HL-60/S4 treated with phorbol 12-myristate 13-acetate at 8.2 ng/mL for 4 days and 3 days (cell line): Measurements from ENCODE around the gene CHRNA4.

Source experiments
- in situ Hi-C: fragments of 300-500 bp; cut with MboI; formaldehyde crosslinking; loops from 2 replicates; pipeline ENCODE4 v1.15.0; 2022; ENCODE audit warnings: low sequenced_read_pairs

CHRNA4 gene

GRCh38 chr20:63322933-63323273 is 38.2 kb downstream of the CHRNA4 start:
- in situ Hi-C loops = no loop called here

GRCh38 chr20:63322146-63322932 is 38.8 kb downstream of the CHRNA4 start:
- in situ Hi-C loops = no loop called here

GRCh38 chr20:63321148-63321831 is 39.9 kb downstream of the CHRNA4 start:
- in situ Hi-C loops = no loop called here

- in situ Hi-C loops = no loop called here
Measured at GRCh38 chr20:63320616-63321147, 40.5 kb downstream of the CHRNA4 start.

- in situ Hi-C loops = no loop called here
Measured at GRCh38 chr20:63320041-63320511, 41.1 kb downstream of the CHRNA4 start.

- in situ Hi-C loops = no loop called here
Measured at GRCh38 chr20:63319164-63320040, 41.7 kb downstream of the CHRNA4 start.

- in situ Hi-C loops = no loop called here
Measured at GRCh38 chr20:63318391-63319163, 42.6 kb downstream of the CHRNA4 start.

GRCh38 chr20:63317601-63318291 is 43.4 kb downstream of the CHRNA4 start:
- in situ Hi-C loops = no loop called here

- in situ Hi-C loops = no loop called here
Measured at GRCh38 chr20:63317061-63317460, 44.1 kb downstream of the CHRNA4 start.

- in situ Hi-C loops = no loop called here
Measured at GRCh38 chr20:63316502-63316921, 44.6 kb downstream of the CHRNA4 start.

- in situ Hi-C loops = no loop called here
Measured at GRCh38 chr20:63315731-63316491, 45.2 kb downstream of the CHRNA4 start.

GRCh38 chr20:63315240-63315689 is 45.9 kb downstream of the CHRNA4 start:
- in situ Hi-C loops = no loop called here

- in situ Hi-C loops = no loop called here
Measured at GRCh38 chr20:63314566-63315239, 46.4 kb downstream of the CHRNA4 start.

- in situ Hi-C loops = no loop called here
Measured at GRCh38 chr20:63314015-63314471, 47.1 kb downstream of the CHRNA4 start.

GRCh38 chr20:63313349-63314014 is 47.7 kb downstream of the CHRNA4 start:
- in situ Hi-C loops = no loop called here

GRCh38 chr20:63312690-63313348 is 48.3 kb downstream of the CHRNA4 start:
- in situ Hi-C loops = no loop called here

GRCh38 chr20:63312273-63312672 is 48.9 kb downstream of the CHRNA4 start:
- in situ Hi-C loops = no loop called here
